B cell (primary cell): ENCODE results near the gene KLK15. TPM values are rescaled to one million over a fixed set of nuclear protein-coding genes. Genes with fewer than 3 reads are reported as not detected.

Experiments used
- ATAC-seq: fragments of 200-7000 bp; cut with Tn5 transposase; one replicate; pipeline ENCODE4 v1.10.0; 2021; ENCODE audit warnings: low read depth, mild to moderate bottlenecking, moderate number of reproducible peaks, moderate library complexity
- CTCF ChIA-PET: fragments of 350-600 bp; sonication (Branson Sonifier 250); formaldehyde crosslinking; loops from one replicate; lab custom pipeline; 2021; ENCODE audit warnings: antibody characterized with exemption, inconsistent platforms; lab: Charles Lee
- POLR2A ChIA-PET: fragments of 350-600 bp; sonication (Branson Sonifier 250); formaldehyde crosslinking; loops from one replicate; lab custom pipeline; 2021; ENCODE audit warnings: antibody characterized with exemption; lab: Charles Lee
- DNase-seq: peaks from one replicate; pipeline ENCODE4 v3.0.0; 2013
- H2AFZ ChIP-seq: 2 replicates; pipeline ENCODE4 v1.6.1; 2012; ENCODE audit warnings: mild to moderate bottlenecking, low read depth, low read length; ENCODE audit not compliant: insufficient read depth, poor library complexity, severe bottlenecking
- H3K27ac ChIP-seq, 2 donors: 1 replicate in 1 of 2; 2 replicates in 1 of 2; pipeline ENCODE4 v1.5.1; 2012 to 2013; ENCODE audit warnings: low read length in 2 of 2, mild to moderate bottlenecking in 2 of 2, moderate library complexity in 1 of 2
- H3K27me3 ChIP-seq, 4 experiments: fragments of 200-600 bp in 1 of 4; sonication (generic) in 1 of 4; replicated peaks in 1 of 4; 1 replicate in 2 of 4; 2 replicates in 2 of 4; pipeline versions ENCODE4 v1.6.1 to v1.7.0; 2013 to 2016; ENCODE audit warnings: low read length in 3 of 4, mild to moderate bottlenecking in 2 of 4, mixed read lengths in 1 of 4, moderate library complexity in 1 of 4; ENCODE audit not compliant: insufficient read depth in 4 of 4, control insufficient read depth in 3 of 4; ENCODE audit errors: control extremely low read depth in 1 of 4
- H3K36me3 ChIP-seq, 2 experiments: replicated peaks in 1 of 2; 1 replicate in 1 of 2; 2 replicates in 1 of 2; pipeline versions ENCODE4 v1.6.1 to v1.7.1; 2013; ENCODE audit warnings: low read length in 1 of 2; ENCODE audit not compliant: insufficient read depth in 2 of 2, control insufficient read depth in 1 of 2; ENCODE audit errors: control extremely low read depth in 1 of 2, extremely low read depth in 1 of 2
- H3K4me1 ChIP-seq, 2 donors: fragments of 200-600 bp in 1 of 2; sonication (generic) in 1 of 2; 1 replicate in 1 of 2; 2 replicates in 1 of 2; pipeline versions ENCODE4 v1.5.1 to v1.6.1; 2013 to 2017; ENCODE audit warnings: low read length in 2 of 2; ENCODE audit not compliant: control insufficient read depth in 2 of 2, insufficient read depth in 2 of 2
- H3K4me2 ChIP-seq: replicated peaks from 2 replicates; pipeline ENCODE3; 2012; ENCODE audit warnings: mild to moderate bottlenecking, low read depth, low read length; ENCODE audit not compliant: poor library complexity, severe bottlenecking
- H3K4me3 ChIP-seq, 5 experiments: fragments of 200-600 bp in 1 of 5; sonication (generic) in 1 of 5; 1 replicate in 3 of 5; 2 replicates in 2 of 5; pipeline versions ENCODE4 v1.5.1 to v1.7.0; 2011 to 2016; ENCODE audit warnings: low read length in 4 of 5, mild to moderate bottlenecking in 4 of 5, low read depth in 2 of 5, control low read depth in 1 of 5, moderate library complexity in 1 of 5; ENCODE audit not compliant: insufficient read depth in 1 of 5; ENCODE audit errors: control extremely low read depth in 1 of 5, extremely low read depth in 1 of 5
- H3K79me2 ChIP-seq: fragments of 200-600 bp; sonication (generic); one replicate; pipeline ENCODE4 v1.6.0; 2016; ENCODE audit warnings: low read length; ENCODE audit not compliant: control insufficient read depth, insufficient read depth
- H3K9ac ChIP-seq: fragments of 200-600 bp; sonication (generic); 2 replicates; pipeline ENCODE4 v1.6.1; 2017; ENCODE audit warnings: mild to moderate bottlenecking, low read length, moderate library complexity
- H3K9me3 ChIP-seq, 3 donors: one replicate each; pipeline versions ENCODE4 v1.6.1 to v1.7.1; 2013; ENCODE audit warnings: low read length in 2 of 3; ENCODE audit not compliant: control insufficient read depth in 2 of 3, insufficient read depth in 1 of 3; ENCODE audit errors: control extremely low read depth in 1 of 3
- H4K20me1 ChIP-seq: 2 replicates; pipeline ENCODE4 v1.6.0; 2012; ENCODE audit warnings: mild to moderate bottlenecking, low read length; ENCODE audit not compliant: insufficient read depth, control insufficient read depth, poor library complexity, severe bottlenecking
- H3K27ac Mint-ChIP-seq: one replicate; pipeline ENCODE4 v1.8.0; 2021; ENCODE audit warnings: mixed read lengths
- H3K27me3 Mint-ChIP-seq: one replicate; pipeline ENCODE4 v1.8.0; 2021; ENCODE audit warnings: mixed read lengths
- H3K4me1 Mint-ChIP-seq: one replicate; pipeline ENCODE4 v1.8.0; 2021; ENCODE audit warnings: mixed read lengths
- H3K4me3 Mint-ChIP-seq: one replicate; pipeline ENCODE4 v1.8.0; 2021; ENCODE audit warnings: mixed read lengths
- H3K9me3 Mint-ChIP-seq: one replicate; pipeline ENCODE4 v1.8.0; 2022; ENCODE audit warnings: mixed read lengths; ENCODE audit not compliant: insufficient read depth
- CTCF ChIP-seq: fragments of 200-600 bp; IDR thresholded peaks from one replicate; pipeline ENCODE4 v1.8.0; 2022; ENCODE audit warnings: antibody characterized with exemption, mild to moderate bottlenecking
- EZH2 ChIP-seq: IDR thresholded peaks from 2 replicates; pipeline ENCODE4 v1.6.1; 2012; ENCODE audit warnings: borderline replicate concordance, low read depth, mild to moderate bottlenecking, moderate library complexity, low read length; ENCODE audit not compliant: insufficient read depth, poor library complexity, severe bottlenecking
- WGBS: methylation state at CpG from one replicate; pipeline ENCODE4 v1.1.5; 2013; ENCODE audit warnings: missing lambda C conversion rate; ENCODE audit not compliant: insufficient coverage; 5-methylcytosine and 5-hydroxymethylcytosine counted together
- intact Hi-C: fragments of 100-400 bp; cut with micrococcal nuclease; formaldehyde crosslinking; loops from one replicate; pipeline ENCODE4 v1.10.0; 2022
- polyA plus RNA-seq: library from polyadenylated mRNA; depleted of rRNA; stranded (reverse); fragments of >200 nt; gene quantifications from 2 replicates; pipeline ENCODE4 v1.2.3, GENCODE V29; 2012
- total RNA-seq, 2 donors: library from RNA; stranded (reverse); fragments of 120-200 nt in 1 of 2; gene quantifications; 1 replicate in 1 of 2; 2 replicates in 1 of 2; pipeline versions ENCODE4 v1.2.3 to v1.2.4, GENCODE V29; 2013 to 2022

KLK15 gene
- total and polyA plus RNA-seq, 2 donors (not counting 1 experiment from before 2014, with no cell fraction given), result 0.07 TPM; not detected in 1

DNA sequence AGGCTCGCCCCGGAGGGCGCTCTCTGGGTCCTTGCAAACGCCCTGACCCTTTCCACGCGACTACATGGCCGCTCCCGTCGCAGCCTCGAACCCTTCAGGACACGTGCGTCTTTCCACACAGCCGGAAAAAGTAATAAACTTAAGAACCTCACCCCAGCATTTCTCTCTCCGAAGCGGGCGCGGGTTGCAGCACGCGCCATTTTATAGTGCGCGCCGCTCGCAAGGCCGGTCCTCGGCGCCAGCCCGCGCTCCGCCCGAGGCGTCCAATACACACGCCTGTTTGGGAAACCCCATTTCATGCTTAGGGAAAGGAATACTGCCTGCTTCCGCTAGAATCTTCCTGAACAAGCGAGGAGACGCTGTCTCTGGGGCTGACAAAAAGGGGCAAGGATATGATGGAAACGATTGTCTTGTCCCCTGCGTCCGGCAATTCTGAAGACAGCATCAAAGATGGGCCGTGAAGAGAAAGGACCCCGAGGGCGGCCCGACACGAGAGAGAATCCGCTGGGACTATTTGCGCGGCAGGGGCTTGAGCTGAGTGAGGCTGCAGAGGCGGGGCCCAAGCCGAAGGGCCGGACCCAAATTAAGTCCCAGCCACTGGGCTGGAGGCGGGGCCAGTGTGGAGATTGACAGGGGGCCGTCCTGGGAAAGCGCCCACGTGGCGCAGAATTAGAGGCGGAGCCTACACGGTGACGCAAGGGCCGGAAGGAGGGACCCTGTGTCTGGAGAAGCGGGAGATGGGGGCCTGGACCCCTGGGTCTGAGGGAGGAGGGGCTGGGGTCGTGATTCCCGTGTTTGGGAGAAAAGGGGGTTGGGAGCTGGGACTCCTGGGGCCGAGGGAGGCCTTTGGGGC, 28.7 kb downstream of the KLK15 start:
- Histone ChIP-seq H3K27ac (peak overlapping the region; percentile 99), H2AFZ (peak overlapping the region; percentile 82), H3K9ac (peak overlapping the region; percentile 89), H3K79me2 (peaks cover 33% of the 10 kb centered on the region), H3K27me3 (no peaks in the 10 kb centered on the region), H4K20me1 (no peaks in the 10 kb centered on the region), H3K4me1 (peaks cover 18 to 24% of the 10 kb centered on the region in 2 donors), H3K4me3 (peak overlapping the region; percentile 80 to 98 (median 88)), H3K9me3 (no peaks in the 10 kb centered on the region), H3K36me3 (peaks cover 0 to 17% of the 10 kb centered on the region in 2 experiments), H3K4me2 (peak overlapping the region; percentile 87)
- ATAC-seq, result peak; percentile 98
- DNase-seq, result peak; percentile 99
- TF ChIP-seq CTCF (no peak), EZH2 (no peak)
- intact Hi-C loops, result loop anchor here (1.0 to 10.0 kb wide), 7 partner anchors 14 to 880 kb away; partner anchors contain the start of genes ATF5, JOSD2, NR1H2 and NUP62
- ChIA-PET POLR2A (interaction anchor here (0.5 to 1.6 kb wide), 10 partner anchors 11 to 293 kb away, joined by 3 to 11 read pairs (median 3); partner anchors contain the start of gene JOSD2), CTCF (interaction anchor here (0.9 to 1.0 kb wide), 3 partner anchors 115 to 390 kb away, joined by 3 to 5 read pairs (median 3); no protein-coding TSS in a partner anchor)
- no peaks in the 10 kb centered on the region for H3K27me3 Mint-ChIP-seq
- peak overlapping the region; percentile 100 for H3K27ac Mint-ChIP-seq
- no peaks in the 10 kb centered on the region for H3K9me3 Mint-ChIP-seq
- H3K4me1 Mint-ChIP-seq, result peaks cover 39% of the 10 kb centered on the region
- WGBS, result under 1% methylated on average over 62 of the region's 62 CpGs
- peak overlapping the region; percentile 94 for H3K4me3 Mint-ChIP-seq
